IMR-90 (cell line): ENCODE results near the gene NKG7.

Experiments
- FOS ChIP-seq: fragments of 150-350 bp; IDR thresholded peaks from 2 replicates; pipeline ENCODE4 v1.6.1; 2016; ENCODE audit warnings: low read depth, low read length
- MAZ ChIP-seq: IDR thresholded peaks from 2 replicates; pipeline ENCODE4 v1.6.1; 2012; ENCODE audit warnings: low read depth, mild to moderate bottlenecking, low read length, improper control_type of control experiment, moderate library complexity, borderline replicate concordance
- POLR2A ChIP-seq: IDR thresholded peaks from 2 replicates; pipeline ENCODE4 v1.6.1; 2012; ENCODE audit warnings: mild to moderate bottlenecking, low read depth, low read length
- RAD21 ChIP-seq: IDR thresholded peaks from 2 replicates; pipeline ENCODE4 v1.6.1; 2012; ENCODE audit warnings: low read length, improper control_type of control experiment
- RCOR1 ChIP-seq: IDR thresholded peaks from 2 replicates; pipeline ENCODE4 v1.6.1; 2012; ENCODE audit warnings: mild to moderate bottlenecking, low read length, improper control_type of control experiment; ENCODE audit not compliant: insufficient replicate concordance
- SMC3 ChIP-seq: fragments of 150-350 bp; IDR thresholded peaks from 2 replicates; pipeline ENCODE4 v1.6.1; 2016; ENCODE audit warnings: low read depth, mild to moderate bottlenecking, antibody characterized with exemption, low read length, moderate library complexity
- USF2 ChIP-seq: fragments of 150-350 bp; IDR thresholded peaks from 2 replicates; pipeline ENCODE4 v1.6.1; 2017; ENCODE audit warnings: mild to moderate bottlenecking, antibody characterized with exemption, low read length, low read depth
- TF ChIP-seq, protein P1 (sequence below): conservative IDR thresholded peaks from 2 replicates; pipeline ENCODE4 v1.5.1; 2012; ENCODE audit warnings: mild to moderate bottlenecking, low read depth, low read length, improper control_type of control experiment
- TF ChIP-seq, protein P2 (sequence below): fragments of 150-350 bp; IDR thresholded peaks from 2 replicates; pipeline ENCODE4 v1.6.1; 2016; ENCODE audit warnings: low read depth, mild to moderate bottlenecking, low read length, moderate library complexity, borderline replicate concordance

- TF ChIP-seq MAZ: peak; percentile 47; the same call in 1 of the 2 replicates
- no peak for TF ChIP-seq RAD21
- TF ChIP-seq, protein P1, sequence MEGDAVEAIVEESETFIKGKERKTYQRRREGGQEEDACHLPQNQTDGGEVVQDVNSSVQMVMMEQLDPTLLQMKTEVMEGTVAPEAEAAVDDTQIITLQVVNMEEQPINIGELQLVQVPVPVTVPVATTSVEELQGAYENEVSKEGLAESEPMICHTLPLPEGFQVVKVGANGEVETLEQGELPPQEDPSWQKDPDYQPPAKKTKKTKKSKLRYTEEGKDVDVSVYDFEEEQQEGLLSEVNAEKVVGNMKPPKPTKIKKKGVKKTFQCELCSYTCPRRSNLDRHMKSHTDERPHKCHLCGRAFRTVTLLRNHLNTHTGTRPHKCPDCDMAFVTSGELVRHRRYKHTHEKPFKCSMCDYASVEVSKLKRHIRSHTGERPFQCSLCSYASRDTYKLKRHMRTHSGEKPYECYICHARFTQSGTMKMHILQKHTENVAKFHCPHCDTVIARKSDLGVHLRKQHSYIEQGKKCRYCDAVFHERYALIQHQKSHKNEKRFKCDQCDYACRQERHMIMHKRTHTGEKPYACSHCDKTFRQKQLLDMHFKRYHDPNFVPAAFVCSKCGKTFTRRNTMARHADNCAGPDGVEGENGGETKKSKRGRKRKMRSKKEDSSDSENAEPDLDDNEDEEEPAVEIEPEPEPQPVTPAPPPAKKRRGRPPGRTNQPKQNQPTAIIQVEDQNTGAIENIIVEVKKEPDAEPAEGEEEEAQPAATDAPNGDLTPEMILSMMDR: no peak
- TF ChIP-seq POLR2A: peak; percentile 41; the same call in 1 of the 2 replicates
- no peak for TF ChIP-seq RCOR1
- no peak for TF ChIP-seq FOS
- TF ChIP-seq USF2: no peak
- TF ChIP-seq SMC3: no peak
- TF ChIP-seq, protein P2, sequence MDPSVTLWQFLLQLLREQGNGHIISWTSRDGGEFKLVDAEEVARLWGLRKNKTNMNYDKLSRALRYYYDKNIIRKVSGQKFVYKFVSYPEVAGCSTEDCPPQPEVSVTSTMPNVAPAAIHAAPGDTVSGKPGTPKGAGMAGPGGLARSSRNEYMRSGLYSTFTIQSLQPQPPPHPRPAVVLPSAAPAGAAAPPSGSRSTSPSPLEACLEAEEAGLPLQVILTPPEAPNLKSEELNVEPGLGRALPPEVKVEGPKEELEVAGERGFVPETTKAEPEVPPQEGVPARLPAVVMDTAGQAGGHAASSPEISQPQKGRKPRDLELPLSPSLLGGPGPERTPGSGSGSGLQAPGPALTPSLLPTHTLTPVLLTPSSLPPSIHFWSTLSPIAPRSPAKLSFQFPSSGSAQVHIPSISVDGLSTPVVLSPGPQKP: no peak
These were observed 5.8 kb downstream of the NKG7 start for GRCh38 chr19:51366389-51367254.
